ENCODE results near the gene LYRM9.
"Not testable (repeated sequence)": the region's sequence is repeated elsewhere in the genome, so short reads cannot be mapped to it uniquely, and the experiment has no call there.

LYRM9 gene

DNA sequence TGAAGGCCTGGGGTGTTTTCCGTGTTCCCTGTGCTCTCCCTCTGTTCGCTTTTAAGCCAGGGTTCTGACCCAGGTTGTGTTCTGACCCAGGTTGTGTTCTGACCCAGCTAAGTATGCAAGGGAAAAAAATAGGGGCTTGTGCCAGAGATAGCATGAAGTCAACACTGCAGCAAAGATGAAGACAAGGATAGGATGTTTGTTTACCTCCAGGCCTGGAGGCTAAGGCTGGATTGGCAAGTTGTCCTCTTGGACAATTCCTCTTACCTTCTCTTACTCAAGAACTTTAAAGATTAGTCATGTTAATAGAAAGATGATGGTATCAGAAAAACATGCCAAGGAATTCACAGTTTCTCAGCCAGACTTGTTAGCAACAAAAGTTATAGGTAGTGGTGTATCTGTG lies 19.4 kb downstream of the LYRM9 start:
- no peak for DNase-seq (ENCODE audit: low spot score)

DNA sequence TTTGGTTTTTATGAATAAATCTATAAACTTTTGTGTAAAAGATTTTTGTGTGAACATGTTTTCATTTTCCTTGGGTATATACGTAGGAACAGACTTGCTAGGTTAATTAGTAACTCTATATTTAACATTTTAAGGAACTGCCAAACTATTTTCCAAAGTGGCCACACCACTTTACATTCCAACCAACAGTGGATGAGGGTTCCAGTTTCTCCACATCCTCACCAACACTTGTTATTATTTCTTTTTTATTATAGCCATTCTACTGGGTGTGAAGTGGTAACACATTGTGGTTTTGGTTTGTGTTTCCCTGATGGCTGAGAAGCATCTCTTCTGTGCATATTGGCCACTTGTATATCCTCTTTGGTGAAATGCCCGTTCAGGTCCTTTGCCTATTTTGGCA lies 20.0 kb downstream of the LYRM9 start:
- no peak for DNase-seq (ENCODE audit: low spot score)

DNA sequence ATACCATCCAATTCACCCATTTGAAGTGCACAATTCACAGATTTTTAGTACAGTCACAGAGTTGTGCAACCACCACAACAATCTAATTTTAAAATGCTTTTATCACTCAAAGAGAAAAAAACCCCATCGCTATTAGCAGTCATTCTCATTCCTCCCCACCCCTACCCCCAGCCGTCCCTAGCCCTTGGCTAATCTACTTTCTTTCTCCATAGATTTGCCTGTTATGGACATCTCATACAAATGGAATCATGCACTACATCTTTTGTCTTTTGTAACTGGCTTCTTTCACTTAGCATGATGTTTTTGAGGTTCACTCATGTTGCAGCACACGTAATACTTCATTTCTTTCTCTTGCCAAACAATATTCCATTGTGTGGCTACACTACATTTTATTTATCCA lies 20.4 kb downstream of the LYRM9 start:
- no peak for DNase-seq (ENCODE audit: low spot score)

DNA sequence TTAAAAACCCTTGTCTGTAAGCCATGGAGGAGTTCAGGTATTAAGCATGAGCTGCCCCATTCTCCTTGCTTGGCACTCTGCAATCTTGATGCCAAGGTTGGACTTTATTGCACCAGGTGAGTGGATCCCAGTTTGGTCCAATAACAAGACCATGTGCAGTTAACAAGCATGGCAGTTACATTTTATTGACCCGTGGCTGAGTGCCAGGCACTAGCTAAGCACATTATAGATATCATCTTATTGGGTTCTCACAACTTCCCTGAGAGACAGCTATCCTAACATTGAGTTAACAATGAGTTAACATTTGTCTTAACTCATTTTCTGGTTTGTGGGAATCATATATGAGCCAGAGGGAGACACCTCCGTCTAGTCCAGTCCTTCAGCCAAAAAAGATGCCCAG lies 21.8 kb downstream of the LYRM9 start:
- DNase-seq (ENCODE audit: low spot score), result no peak

DNA sequence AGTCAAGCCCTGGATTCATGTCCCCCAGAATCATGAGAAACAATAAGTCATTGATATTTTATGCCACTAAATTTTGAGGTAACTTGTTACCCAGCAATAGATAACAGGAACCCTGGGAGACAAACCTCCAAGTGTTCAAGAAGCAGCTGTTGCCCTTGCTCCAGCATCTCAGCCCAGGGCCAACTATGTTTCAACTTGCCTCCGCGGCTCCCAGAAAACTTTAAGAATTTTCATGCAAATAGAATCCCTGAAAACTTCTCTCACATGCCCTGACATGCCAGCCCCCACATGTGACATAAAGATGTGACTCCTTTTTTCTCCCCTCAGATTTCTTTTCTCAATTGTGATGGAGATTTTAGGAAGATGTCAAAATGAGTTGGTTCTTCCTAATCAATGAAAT lies 22.8 kb downstream of the LYRM9 start:
- DNase-seq (ENCODE audit: low spot score), result no peak

DNA sequence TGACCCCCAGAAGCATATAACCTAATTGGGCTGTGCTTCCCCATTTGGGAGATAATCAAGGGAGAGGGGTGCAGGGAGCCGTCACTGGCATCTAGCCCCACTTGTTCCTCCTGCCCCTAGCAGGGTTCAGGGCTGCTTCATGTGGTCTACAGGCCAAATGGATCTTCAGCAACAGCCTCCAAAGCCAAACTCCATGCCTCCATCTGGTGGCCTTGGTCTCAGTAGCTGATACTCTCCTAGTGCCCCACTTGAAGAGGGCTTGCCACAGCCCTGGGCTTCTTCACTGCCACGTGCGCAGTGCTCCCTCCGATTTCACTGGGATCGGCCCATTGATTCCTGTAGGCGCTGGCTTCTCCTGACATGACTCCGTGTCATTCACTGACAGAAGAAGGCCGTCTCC lies 24.6 kb downstream of the LYRM9 start:
- no peak for DNase-seq (ENCODE audit: low spot score)

DNA sequence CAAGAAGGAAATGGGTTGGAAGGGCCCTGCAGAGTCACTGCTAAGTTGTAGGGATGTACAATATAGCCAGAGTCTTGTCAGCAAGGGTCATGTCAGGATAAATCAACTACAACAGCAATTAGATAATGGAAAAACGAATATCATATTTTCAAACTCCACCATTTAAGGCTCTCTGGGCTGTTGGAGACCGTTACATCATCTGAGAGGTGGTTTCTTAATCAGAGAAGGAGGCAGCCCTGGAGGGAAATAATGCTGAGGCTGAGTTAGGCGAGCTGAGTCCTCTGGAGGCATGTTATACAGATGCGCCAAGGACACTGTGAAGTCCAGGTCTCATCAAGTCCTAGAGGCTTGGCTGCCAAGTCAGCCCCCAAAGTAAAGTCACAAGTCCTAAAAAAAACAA lies 30.3 kb downstream of the LYRM9 start:
- DNase-seq (ENCODE audit: low spot score), result no peak

DNA sequence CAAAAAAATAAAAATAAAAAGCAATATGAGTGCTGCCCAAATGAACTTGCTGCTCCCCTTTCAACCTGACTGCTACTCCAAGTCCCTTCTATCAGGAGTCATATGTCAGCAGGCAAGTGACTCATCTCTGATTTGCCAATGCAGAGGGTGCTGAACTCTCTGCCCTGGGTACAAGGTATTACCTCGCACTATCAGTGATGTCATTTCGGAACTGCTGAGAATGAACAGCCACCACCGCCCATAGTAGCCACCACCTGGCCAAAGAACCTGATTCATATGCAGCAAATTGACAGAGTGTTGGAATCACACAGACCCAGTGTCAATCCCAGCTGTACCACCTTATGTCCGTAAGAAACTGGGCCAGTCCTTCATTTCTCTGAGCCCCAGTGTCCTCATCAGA lies 31.2 kb downstream of the LYRM9 start:
- DNase-seq (ENCODE audit: low spot score), result no peak

DNA sequence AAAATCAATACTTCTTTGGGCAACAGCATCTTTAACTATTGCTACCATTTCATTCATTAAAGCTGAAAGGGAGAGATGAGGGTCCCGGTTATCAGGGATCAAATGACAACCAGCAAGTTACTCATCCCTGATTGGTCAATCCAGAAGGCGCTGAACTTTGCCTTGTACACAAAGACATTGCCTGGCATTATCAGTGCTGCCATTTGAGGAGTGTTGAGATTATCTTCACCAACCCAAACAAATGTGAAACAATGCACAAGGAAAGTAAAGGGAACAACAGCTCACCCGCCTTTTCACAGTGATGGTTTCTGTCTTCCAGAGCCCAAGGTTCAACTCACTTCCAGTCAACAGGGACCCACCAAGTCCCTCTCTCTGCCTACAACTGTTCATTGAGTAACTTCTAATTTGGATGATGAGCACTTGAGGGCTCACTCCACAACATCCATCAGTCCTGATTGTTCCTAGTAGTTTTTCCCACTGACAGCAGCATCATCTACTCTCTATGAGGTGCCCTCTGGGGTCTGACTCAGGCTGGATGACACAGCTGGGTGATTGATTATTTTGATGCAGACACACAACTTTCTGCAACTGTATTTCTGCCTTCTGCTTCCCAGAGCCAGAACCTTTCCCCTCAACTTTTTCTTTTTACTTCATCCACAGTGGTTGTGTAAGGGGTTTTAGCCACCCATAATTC lies 32.0 kb downstream of the LYRM9 start:
- no peak for DNase-seq (ENCODE audit: low spot score)

DNA sequence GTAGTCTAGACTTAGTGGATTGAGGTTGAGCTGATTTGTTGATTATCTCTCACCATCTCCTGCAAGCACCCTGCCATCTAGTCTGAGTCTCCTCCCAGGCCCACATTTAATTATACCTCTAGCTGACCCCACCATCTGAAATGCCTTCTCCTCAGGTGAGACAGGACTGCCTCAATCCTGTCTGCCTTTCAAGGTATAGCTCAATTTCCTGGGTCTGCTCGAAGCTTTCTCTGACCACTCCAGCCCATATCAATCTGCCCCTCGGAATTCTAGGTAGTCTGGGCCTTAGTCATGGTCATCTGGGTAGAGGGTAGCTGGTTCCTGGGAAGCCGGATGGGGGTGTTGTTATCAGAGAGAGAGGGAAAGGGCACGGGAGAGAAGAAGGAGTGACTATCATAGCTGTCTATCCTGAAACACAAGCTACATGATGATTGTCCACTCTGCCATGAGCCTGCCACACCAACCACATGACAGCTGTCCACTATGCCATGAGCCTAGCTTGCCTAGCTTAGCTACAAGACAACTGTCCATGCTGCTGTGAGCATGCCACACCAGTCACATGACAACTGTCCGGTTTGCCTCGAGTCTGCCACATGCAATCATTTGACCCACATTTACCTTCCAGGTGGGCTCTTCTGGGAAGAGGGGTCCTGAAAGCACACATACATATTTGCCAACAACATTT lies 34.4 kb downstream of the LYRM9 start:
- no peak for DNase-seq (ENCODE audit: low spot score)

DNA sequence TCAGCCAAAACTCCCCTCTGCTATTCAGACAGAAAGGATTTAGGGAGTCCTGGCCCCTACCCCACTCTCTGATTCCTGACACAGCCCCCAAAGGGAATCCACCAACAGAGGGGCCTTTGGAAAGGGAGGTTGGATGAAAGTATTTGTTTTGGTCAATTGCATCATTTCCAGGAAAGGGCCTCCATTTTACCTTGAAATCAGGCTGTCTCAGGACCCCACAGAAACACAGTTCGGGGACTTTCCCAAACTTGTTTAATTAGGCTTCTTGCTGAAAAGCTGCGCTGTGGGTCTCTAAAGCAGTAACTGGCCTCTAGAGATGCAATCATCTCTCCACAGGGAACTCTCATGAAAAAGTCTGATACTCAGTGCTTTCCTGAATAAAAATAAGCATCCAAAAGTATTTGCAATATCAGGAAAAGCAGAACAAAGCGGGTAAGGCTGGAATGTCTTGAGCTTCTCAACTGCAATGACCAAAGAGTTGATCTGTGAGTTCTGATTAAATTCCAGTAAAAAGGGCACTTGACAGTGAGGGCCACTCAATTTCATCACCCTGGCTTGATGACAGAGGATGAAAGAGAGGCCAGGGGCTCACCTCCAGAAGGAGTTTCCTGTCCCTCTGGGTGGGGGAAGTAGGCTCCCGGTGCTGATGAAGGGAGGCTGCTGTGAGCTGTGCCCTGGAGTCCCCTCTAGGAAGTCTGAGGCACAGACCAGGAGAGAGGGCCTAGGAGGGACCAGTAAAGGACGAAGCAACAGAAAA lies 36.3 kb downstream of the LYRM9 start:
- DNase-seq (ENCODE audit: low spot score), result no peak

DNA sequence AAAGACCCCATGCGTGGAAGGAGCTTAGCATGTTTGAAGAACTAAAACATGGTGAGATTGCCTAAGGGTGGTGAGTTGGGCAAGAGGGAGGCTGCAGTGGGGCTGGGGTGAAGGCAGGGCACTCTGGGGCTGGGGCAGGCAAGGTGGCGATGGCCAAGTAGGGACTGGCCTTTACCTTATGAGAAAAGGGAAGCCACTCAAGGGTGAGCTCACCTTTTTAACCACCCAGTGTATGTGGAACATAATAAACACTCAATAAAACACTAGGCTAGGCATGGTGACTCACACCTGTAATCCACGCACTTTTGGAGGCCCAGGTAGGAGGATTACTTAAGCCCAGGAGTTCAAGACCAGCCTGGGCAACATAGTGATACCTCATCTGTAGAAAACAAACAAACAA lies 37.7 kb downstream of the LYRM9 start:
- no peak for DNase-seq (ENCODE audit: low spot score)

DNA sequence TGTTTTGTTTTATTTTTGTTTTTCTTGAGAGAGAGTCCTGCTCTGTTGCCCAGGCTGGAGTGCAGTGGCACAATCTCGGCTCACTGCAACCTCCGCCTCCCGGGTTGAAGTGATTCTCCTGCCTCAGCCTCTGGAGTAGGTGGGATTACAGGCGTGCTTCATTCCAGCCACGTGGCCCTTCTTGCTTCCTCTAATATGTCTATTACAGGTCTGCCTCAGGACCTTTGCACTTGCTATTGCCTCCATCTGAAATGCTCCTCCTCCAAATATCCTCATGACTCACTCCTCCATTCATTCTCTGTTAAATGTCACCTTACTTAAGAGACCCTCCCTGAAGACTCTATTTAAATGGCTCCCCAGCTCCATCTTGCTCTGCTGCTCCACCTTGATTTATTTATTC lies 39.0 kb downstream of the LYRM9 start:
- DNase-seq (ENCODE audit: low spot score), result no peak

DNA sequence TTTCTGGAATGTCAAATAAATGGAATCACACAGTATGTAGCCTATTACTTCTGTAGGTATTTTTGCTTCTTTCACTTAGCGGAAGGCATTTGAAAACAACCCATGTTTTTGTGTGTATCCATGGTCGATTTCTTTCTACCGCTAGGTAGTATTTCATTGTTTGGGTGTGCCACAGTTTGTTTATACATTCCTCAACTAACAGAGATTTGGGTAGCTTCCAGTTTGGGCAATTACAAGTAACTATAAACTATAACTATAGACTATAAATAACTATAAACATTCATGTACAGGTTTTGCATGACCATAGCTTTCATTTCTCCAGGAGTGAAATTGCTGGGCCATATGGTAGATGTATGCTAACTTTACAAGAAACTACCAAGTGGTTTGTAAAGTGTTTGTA lies 40.1 kb downstream of the LYRM9 start:
- no peak for DNase-seq (ENCODE audit: low spot score)

DNA sequence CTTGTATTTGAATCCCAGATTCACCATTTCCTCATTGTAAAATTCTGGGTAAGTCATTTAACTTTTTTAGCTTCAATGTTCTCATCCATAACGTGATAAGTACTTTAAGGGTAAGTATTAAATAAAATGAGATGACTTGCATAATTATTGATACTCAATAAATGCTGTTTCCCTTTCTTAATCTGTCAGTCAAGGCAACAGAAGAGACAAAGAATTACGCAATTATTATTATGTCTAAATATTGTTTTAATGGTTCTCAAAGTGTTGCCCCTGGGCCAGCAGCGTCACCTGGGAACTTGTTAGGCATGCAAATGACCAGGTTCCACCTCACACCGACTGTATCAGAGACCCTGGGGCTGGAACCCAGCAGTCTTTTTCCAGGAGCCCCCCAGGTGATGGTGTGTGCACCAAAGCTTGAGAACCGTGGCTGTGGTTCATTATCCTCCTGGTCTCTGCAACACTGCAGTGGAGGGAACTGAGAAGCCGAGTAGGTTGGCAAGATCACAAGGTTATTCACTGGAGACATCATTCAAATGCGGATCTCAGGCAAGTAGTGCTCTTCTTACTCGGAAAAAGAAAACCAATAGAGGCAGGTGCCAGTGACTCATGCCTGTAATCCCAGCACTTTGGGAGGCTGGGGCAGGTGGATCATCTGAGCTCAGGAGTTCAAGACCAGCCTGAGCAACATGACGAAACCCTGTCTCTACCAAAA lies 43.5 kb downstream of the LYRM9 start:
- DNase-seq (ENCODE audit: low spot score), result no peak

DNA sequence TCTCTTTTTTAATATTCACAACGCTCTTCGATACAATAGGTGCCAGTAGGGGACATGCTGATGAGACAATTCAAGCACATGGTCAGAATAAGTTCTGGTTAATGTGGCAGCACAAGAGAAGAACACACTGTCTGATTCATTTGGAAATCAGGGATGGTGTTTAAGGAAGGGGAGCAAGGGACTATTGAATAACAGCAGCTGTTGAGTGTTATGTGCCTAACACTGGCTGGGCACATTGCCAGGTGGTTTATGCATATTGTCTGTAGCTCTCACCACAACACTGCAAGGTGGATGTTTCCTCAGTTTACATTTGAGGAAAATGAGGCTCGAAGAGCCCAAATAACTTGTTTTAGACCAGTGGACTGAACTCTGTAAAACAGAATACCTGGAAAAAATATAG lies 44.2 kb downstream of the LYRM9 start:
- no peak for DNase-seq (ENCODE audit: low spot score)

DNA sequence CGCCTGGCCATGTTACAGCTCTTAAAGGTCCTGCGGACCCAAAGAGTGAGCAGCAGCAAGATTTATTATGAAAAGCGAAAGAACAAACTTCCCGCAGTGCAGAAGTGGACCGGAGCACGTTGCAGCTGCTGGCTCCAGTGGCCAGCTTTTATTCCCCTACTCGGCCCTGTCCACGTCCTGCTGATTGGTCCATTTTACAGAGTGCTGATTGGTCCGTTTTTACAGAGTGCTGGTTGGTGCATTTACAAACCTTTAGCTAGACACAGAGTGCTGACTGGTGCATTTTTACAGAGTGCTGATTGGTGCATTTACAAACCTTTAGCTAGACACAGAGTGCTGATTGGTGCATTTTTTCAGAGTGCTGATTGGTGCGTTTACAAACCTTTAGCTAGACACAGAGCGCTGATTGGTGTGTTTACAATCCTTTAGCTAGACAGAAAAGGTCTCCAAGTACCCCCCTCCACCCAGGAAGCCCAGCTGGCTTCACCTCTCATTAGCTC lies 46.3 kb downstream of the LYRM9 start:
- not testable (repeated sequence) for DNase-seq (ENCODE audit: low spot score)

DNA sequence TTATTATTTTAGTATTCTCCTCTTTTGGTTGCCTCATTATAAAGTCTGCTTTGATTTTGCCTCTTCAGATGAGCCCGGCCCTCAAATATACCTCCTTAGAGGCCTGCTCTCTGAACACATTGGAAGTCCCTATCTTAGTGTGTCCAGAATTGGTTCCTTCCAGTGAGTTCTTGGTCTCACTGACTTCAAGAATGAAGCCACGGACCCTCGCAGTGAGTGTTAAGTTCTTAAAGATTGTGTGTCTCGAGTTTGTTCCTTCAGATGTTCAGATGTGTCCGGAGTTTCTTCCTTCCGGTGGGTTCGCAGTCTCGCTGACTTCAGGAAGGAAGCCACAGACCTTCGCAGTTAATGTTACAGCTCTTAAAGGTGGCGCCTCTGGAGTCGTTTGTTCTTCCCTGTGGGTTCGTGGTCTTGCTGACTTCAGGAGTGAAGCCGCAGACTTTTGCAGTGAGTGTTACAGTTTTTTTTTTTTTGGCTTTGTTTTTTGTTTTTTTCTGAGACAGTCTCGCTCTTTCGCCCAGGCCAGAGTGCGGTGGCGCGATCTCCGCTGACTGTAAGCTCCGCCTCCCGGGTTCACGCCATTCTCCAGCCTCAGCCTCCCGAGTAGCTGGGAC lies 47.0 kb downstream of the LYRM9 start:
- DNase-seq (ENCODE audit: low spot score), result no peak

DNA sequence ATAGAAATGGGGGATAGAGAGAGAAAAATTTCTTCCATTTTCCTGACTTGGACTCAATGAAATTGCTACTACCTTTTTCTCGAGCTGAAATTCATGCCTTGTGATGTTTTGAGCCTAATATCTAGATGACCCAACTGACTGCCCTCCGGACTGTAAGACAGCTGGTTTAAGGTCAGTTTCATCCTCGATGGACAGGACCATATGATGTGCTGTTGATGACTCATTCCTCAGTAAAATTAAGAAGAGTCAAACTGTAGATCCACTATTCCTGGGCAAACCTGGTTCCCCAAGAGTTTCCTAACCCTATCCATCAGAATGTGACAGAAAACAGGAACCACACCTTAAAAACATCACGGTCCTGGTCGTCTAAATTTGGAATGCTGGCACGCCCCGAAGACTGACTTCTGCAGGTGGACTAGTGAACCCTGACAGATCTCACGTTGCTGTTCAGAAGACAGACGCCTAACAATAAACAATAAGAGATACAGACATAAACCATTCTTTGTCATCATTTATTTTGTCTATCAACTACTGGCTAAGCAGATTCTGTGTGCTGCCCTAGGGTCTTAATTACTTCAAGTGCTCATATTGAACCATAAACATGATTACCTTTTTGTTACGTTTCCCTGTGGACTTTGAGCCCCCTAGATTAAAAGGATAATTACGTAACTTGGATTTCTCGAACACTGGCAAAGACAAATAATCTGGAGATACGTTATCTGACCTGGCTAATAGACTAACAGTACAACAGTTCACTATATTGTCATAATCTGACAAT lies 47.7 kb downstream of the LYRM9 start:
- no peak for DNase-seq (ENCODE audit: low spot score)

DNA sequence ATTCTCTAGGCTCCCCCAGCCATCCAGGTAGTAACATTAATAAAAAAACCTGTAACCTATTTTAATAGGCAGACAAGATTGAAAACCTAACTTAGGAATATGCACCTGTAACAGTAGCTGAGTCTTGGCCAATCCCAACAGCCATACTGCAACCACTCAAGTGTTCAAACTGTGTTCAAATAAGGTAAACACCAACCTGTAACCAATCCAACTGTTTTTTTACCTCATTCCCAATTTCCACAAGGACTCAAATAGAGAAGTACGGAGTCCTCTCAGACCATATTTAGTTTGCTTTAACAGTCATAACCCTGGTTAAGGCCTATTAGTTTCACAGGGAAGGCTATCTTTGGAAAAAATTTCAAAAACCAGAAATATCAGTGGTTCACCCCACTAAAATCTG lies 52.5 kb downstream of the LYRM9 start:
- DNase-seq (ENCODE audit: low spot score), result no peak

DNA sequence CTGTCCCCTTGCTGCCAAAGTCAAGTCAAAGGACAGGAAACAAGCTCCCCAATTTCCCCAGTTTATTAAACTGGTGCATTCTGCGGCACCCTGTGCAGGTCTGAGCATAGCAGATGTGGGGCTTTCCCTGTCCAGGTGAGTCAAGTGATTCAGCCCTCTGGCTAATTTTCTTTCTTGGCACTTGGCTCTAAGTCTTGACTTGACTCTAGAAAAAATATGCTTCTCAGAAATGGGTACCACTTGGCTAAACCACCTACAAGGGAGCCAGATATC lies 52.8 kb downstream of the LYRM9 start:
- DNase-seq (ENCODE audit: low spot score), result not testable (repeated sequence)

Measured in AG08396 (cell line).